Muscle of leg (tissue), 11 donors: ENCODE measurements around the gene URB2. TPM values are rescaled to one million over a fixed set of nuclear protein-coding genes. Genes with fewer than 3 reads are reported as not detected.
A peak's percentile ranks its signal among the peaks of the same experiment; 100 is the strongest.
"Not testable (repeated sequence)": the region's sequence is repeated elsewhere in the genome, so short reads cannot be mapped to it uniquely, and the experiment has no call there.

ENCODE experiments used
- DNase-seq: peaks from one replicate; pipeline ENCODE4 v3.0.0; 2013
- H3K27ac ChIP-seq: one replicate; pipeline ENCODE4 v1.5.1; 2013; ENCODE audit warnings: mild to moderate bottlenecking, low read length, control low read depth
- H3K27me3 ChIP-seq: one replicate; pipeline ENCODE4 v1.6.1; 2013; ENCODE audit warnings: low read length; ENCODE audit not compliant: control insufficient read depth, insufficient read depth
- H3K36me3 ChIP-seq: one replicate; pipeline ENCODE4 v1.6.1; 2013; ENCODE audit warnings: low read length; ENCODE audit not compliant: control insufficient read depth, insufficient read depth
- H3K4me1 ChIP-seq: one replicate; pipeline ENCODE4 v1.6.1; 2013; ENCODE audit warnings: low read length; ENCODE audit not compliant: control insufficient read depth, insufficient read depth
- H3K4me3 ChIP-seq: one replicate; pipeline ENCODE4 v1.5.1; 2013; ENCODE audit warnings: low read length, control low read depth
- H3K9me3 ChIP-seq: replicated peaks from 2 replicates; pipeline ENCODE4 v1.6.1; 2013; ENCODE audit warnings: low read depth, low read length; ENCODE audit not compliant: control insufficient read depth
- WGBS: methylation state at CpG from one replicate; pipeline ENCODE4 v1.1.5; 2013; ENCODE audit warnings: missing lambda C conversion rate; ENCODE audit not compliant: insufficient coverage; 5-methylcytosine and 5-hydroxymethylcytosine counted together
- polyA plus RNA-seq, 8 donors: library from polyadenylated mRNA; unstranded; fragments of 120-200 nt; gene quantifications; one replicate each; pipeline versions ENCODE4 v1.2.1 to v1.2.3, GENCODE V29; 2013; ENCODE audit warnings: inconsistent platforms in 1 of 8, low replicate concordance in 1 of 8; ENCODE audit not compliant: insufficient read length in 8 of 8, insufficient read depth in 1 of 8
- total RNA-seq: library from RNA; stranded (reverse); fragments of 120-200 nt; gene quantifications from one replicate; pipeline ENCODE4 v1.2.4, GENCODE V29; 2013

Gene URB2
- total and polyA plus RNA-seq, 9 donors = 5.1 to 8.0 (median 6.0) TPM

DNA sequence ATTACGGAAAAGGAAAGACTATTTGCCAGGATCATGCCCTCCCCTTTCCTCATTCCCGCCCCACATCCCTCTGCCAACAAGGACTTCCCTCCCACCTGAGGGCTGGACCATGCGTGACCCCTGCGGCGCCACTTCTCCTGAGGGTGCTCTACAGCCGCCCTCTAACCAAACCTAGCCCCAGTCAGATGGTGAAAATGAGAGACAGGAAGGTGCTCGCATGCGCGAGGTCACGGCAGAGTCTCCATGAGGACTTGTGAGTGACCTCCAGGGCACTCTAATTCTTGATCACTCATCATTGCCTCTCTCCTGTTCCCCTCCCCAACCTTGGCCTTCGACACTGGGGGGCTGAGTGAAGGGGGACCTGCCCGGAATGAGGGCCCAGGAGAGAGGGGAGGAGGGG lies 32.2 kb upstream of the URB2 start:
- DNase-seq = no peak
- Histone ChIP-seq H3K9me3 (no peaks in the 10 kb centered on the region), H3K4me3 (no peak overlapping the region), H3K36me3 (peaks cover 17% of the 10 kb centered on the region), H3K27ac (no peak overlapping the region), H3K27me3 (no peaks in the 10 kb centered on the region), H3K4me1 (peaks cover 2% of the 10 kb centered on the region)
- no CpG with 5 or more reads among the region's 12 CpGs for WGBS

DNA sequence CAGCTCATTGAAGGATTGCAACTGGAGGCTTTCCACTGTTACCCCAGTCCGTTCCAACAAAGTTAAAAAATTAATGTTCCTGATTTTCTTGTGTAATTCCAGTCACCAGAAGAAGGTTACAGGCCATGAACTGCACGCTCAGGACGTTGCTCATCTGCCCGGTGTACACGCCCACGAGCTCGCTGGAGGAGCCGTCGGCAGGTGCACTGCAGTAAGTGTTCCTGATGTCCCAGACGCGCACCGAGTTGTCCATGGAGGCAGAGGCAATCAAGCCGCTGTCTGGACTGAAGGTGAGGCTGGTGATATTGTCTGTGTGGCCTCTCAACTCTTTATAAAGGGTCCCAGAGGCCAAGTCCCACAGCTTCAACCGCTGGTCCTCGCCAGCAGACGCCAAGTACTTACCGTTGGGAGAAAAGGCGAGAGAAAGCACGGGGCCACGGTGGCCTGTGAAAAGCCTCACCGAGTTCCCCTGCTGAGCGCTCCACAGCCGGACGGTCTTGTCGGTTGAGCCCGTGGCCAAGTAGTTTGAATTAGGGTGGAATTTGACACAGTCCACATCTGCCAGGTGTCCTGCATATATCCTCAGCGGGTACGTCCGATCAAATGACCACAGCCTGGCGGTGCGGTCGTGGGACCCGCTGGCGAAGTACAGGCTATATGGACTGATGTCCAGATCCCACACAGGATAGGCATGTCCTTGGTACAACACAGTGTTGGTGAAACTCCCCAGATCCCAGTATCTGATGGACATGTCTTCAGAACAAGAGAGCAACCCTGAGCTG lies 31.6 kb upstream of the URB2 start:
- Histone ChIP-seq H3K9me3 (no peaks in the 10 kb centered on the region), H3K27ac (no peak overlapping the region), H3K4me3 (no peak overlapping the region), H3K36me3 (peaks cover 19% of the 10 kb centered on the region), H3K4me1 (peaks cover 2% of the 10 kb centered on the region), H3K27me3 (no peaks in the 10 kb centered on the region)
- WGBS = 91% methylated on average over 34 of the region's 34 CpGs
- DNase-seq = no peak

DNA sequence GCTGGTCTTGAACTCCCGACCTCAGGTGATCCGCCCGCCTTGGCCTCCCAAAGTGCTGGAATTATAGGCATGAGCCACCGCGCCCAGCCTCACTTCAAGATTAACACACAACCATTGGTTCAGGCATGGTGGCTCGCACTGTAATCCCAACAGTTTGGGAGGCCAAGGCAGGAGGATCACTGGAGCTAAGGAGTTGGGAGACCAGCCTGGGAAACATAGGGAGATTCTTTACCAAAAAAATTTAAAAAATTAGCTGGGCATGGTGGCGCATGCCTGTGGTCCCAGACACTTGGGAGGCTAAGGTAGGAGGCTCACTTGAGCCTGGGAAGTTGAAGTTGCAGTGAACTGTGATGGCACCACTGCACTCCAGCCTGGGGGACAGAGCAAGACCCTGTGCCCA lies 30.2 kb upstream of the URB2 start:
- not testable (repeated sequence) for H3K27me3 ChIP-seq, H3K9me3 ChIP-seq, H3K4me3 ChIP-seq, H3K27ac ChIP-seq, H3K4me1 ChIP-seq, DNase-seq
- WGBS = 83% methylated on average over 1 of the region's 7 CpGs
- H3K36me3 ChIP-seq = peaks cover 22% of the 10 kb centered on the region

DNA sequence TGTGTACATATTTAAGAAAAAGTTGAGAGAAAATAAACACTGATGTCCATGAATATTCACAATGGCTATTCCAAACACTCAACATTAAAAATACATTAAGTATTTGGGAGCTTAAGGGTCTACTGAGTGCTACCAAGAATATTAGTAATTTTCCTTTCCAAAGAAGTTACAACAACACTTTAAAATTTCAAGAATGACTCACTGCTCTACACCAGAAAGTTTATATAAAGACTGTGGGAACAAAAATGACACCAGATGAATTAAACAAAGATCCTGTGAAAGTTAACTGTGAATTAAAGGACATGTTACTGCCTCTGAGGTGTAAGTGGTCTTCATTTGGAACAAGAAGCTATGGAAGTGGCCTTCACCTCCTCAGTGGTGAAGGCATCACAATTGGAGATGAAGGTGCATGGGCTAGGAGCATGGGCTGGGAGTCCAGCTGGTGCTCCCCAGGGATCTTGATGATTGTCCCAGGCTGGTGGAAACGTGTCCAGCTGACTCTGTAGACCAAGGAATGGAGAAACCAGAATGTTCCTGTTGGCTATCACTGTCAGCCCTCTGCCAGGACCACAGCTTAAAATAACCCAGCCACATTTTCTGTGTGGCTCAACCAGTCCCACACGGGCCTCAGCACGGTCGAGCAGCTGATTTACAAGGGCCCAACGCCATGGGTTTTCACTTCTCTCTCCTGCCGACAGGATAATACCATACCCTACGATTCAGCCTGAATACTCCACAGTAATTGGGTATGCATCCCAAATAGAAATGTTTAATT lies 28.9 kb upstream of the URB2 start:
- Histone ChIP-seq H3K36me3 (peaks cover 28% of the 10 kb centered on the region), H3K27me3 (no peaks in the 10 kb centered on the region), H3K4me1 (peaks cover 2% of the 10 kb centered on the region), H3K4me3 (no peak overlapping the region), H3K9me3 (no peaks in the 10 kb centered on the region), H3K27ac (no peak overlapping the region)
- peak; percentile 25 for DNase-seq
- WGBS = 59% methylated on average over 4 of the region's 7 CpGs

DNA sequence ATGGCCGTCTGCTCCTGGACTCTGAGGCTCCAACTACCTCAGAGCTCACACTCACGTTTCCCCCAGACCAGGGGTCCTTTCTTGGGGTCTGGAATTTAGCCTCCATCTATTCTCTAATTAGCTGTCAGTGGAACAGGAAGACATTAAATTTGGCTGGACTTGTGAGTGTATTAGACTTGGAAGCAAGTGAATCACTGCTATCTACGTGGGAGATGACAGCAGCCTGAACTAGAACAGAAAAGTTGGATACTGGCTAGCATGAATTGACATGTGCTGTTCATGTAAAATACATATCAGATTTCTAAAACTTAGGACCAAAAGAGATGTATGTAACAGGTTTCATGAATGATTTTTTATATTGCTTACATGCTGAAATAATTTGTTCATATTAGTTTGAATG lies 28.2 kb upstream of the URB2 start:
- Histone ChIP-seq H3K27me3 (no peaks in the 10 kb centered on the region), H3K9me3 (no peaks in the 10 kb centered on the region), H3K27ac (no peak overlapping the region), H3K4me3 (no peak overlapping the region), H3K36me3 (peaks cover 35% of the 10 kb centered on the region), H3K4me1 (peaks cover 2% of the 10 kb centered on the region)
- no CpG with 5 or more reads among the region's 3 CpGs for WGBS
- DNase-seq = no peak

DNA sequence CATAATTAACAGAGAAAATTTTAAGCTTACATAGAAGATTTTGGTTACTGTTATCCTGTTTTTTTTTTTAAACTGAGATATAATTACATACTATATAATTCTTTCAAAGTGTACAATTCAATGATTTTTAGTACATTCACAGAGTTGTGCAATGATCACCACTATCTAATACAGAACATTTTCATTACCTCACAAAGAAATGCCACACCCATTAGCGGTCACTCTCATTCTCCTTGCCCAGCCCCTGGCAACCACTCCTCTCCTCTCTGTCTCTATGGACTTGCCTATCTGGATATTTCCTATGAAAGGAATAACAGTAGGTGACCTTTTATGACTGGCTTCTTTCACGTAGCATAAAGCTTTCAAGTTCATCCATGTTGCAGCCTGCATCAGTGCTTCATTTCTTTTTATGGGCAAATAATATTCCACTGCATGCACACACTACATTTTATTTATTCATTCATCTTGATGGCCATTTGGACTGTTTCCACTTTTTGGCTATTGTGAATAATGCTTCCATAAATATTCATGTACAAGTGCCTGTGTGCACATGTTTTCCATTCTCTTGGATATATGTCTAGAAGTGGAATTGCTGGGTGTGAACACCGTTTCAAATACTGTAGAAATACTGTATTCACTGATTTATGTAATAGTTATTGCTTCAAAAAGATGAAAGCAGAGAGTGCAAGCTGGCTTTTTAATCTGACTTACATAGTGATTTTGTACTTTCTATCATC lies 26.7 kb upstream of the URB2 start:
- Histone ChIP-seq H3K27ac (no peak overlapping the region), H3K27me3 (no peaks in the 10 kb centered on the region), H3K4me1 (peaks cover 2% of the 10 kb centered on the region), H3K4me3 (no peak overlapping the region), H3K36me3 (peaks cover 33% of the 10 kb centered on the region), H3K9me3 (no peaks in the 10 kb centered on the region)
- no peak for DNase-seq
- 83% methylated on average over 1 of the region's 3 CpGs for WGBS

DNA sequence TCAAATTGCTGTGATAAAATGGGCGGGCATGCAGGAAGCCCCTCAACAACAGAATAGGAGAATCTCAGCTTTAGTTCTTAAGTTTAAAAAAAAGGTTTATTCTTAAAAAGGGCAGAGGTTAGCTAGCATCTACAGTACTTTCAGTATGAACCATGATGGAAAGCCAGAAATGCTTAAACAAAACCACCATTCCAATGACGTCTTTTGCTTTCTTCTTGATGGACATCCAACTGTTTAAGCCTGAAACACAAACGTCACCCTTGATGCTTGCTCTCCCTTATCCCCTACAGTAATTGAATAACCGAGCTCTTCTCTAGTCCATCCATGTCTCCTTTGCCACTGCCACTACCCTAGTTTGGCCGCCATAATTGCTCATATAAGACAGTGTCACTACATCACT lies 25.8 kb upstream of the URB2 start:
- Histone ChIP-seq H3K36me3 (peaks cover 32% of the 10 kb centered on the region), H3K27ac (no peak overlapping the region), H3K4me1 (peaks cover 2% of the 10 kb centered on the region), H3K9me3 (no peaks in the 10 kb centered on the region), H3K4me3 (no peak overlapping the region), H3K27me3 (no peaks in the 10 kb centered on the region)
- 87% methylated on average over 4 of the region's 5 CpGs for WGBS
- no peak for DNase-seq

DNA sequence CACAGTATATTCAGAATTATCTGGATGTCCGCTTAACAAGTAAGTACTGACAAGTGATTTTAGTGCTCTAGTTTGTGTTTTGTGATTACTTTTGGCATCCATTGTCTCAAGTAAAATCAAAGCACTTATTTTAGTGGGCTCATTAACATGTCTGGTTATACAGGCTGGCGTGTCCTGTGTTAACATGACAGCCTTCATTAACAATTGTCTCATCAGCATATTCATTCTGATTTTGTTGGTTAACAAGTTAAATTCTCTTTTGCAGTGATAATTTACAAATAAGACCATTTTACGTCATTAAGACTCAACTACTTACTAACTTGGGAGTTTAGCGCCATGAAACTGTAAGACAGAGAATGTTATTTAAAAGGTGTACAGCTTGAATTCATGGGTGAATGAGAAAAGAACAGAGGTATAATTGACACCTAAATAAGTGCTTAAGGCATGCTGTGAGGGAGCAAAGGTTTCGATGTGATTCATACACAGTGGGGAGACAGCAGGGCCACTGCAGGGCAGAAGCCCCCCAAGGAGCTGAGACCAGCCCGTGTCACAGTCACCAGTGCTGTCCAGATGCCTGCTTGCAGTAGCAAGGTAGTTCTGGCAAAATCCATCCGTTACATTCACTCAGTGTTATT lies 22.6 kb upstream of the URB2 start:
- Histone ChIP-seq H3K4me1 (no peaks in the 10 kb centered on the region), H3K36me3 (peaks cover 46% of the 10 kb centered on the region), H3K27ac (no peak overlapping the region), H3K9me3 (no peaks in the 10 kb centered on the region), H3K27me3 (no peaks in the 10 kb centered on the region), H3K4me3 (no peak overlapping the region)
- DNase-seq = no peak
- 92% methylated on average over 2 of the region's 7 CpGs for WGBS

DNA sequence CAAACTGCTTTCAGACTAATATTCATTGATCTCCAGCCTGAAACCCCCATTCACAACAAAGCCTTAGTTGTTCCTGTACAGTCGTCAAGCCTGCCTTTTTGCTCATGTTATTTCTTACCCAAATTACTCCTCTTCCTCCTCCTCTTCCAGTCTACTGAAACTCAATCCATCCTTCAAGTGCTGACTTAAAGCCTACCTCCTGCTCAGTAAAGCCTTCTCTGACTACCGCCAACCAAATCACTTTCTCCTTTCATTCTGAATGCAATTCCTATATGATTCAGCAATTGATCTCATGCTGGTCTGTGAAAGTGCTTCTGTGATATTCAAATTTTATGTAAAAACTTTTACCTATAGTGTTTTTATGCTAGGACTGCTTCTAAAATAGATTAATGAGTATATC lies 18.7 kb upstream of the URB2 start:
- H3K27ac ChIP-seq = no peak overlapping the region
- WGBS = 100% methylated on average over 1 of the region's 2 CpGs
- no peak overlapping the region for H3K4me3 ChIP-seq
- DNase-seq = no peak
- no peaks in the 10 kb centered on the region for H3K9me3 ChIP-seq
- H3K36me3 ChIP-seq = peaks cover 58% of the 10 kb centered on the region
- no peaks in the 10 kb centered on the region for H3K4me1 ChIP-seq
- no peaks in the 10 kb centered on the region for H3K27me3 ChIP-seq

DNA sequence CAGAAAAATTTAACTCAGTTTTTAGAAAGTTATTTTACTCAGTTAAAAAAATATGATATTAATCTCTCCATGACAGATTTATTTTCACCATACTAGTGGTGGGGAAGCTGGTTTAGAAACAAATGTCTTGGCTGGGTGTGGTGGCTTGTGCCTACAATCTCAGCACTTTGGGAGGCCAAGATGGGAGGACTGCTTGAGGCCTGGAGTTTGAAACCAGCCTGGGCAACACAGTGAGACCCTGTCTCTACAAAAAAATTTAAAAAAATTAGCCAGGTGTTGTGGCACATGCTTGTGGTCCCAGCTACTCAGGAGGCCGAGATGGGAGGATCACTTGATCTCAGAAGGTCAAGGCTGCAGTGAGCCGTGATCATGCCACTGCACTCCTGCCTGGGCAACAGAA lies 17.5 kb upstream of the URB2 start:
- H3K4me1 ChIP-seq = no peaks in the 10 kb centered on the region
- H3K27ac ChIP-seq = no peak overlapping the region
- H3K4me3 ChIP-seq = no peak overlapping the region
- DNase-seq = no peak
- WGBS = 100% methylated on average over 1 of the region's 2 CpGs
- H3K36me3 ChIP-seq = peaks cover 61% of the 10 kb centered on the region
- no peaks in the 10 kb centered on the region for H3K27me3 ChIP-seq
- no peaks in the 10 kb centered on the region for H3K9me3 ChIP-seq
